H9 (cell line): Measurements from ENCODE around the gene LCNL1. TPM values are rescaled to one million over a fixed set of nuclear protein-coding genes. Genes with fewer than 3 reads are reported as not detected.

Source experiments
- DNase-seq: peaks from one replicate; pipeline ENCODE4 v3.0.0-alpha.2; 2017
- H2AFZ ChIP-seq: one replicate; pipeline ENCODE4 v1.6.1; 2013; ENCODE audit warnings: mild to moderate bottlenecking, low read length, control low read depth, moderate library complexity
- H2AK5ac ChIP-seq: 2 replicates; pipeline ENCODE4 v1.6.1; 2013; ENCODE audit warnings: low read length, control low read depth, mixed read lengths; ENCODE audit not compliant: insufficient read length
- H2BK120ac ChIP-seq: one replicate; pipeline ENCODE4 v1.6.1; 2013; ENCODE audit warnings: low read depth, mild to moderate bottlenecking, low read length, control low read depth, inconsistent platforms; ENCODE audit not compliant: poor library complexity, severe bottlenecking
- H2BK12ac ChIP-seq: 2 replicates; pipeline ENCODE4 v1.6.1; 2013; ENCODE audit warnings: low read length, control low read depth, mixed read lengths, low read depth; ENCODE audit not compliant: insufficient read length
- H2BK15ac ChIP-seq: 2 replicates; pipeline ENCODE4 v1.6.1; 2013; ENCODE audit warnings: low read depth, low read length, control low read depth
- H2BK20ac ChIP-seq: one replicate; pipeline ENCODE4 v1.6.1; 2013; ENCODE audit warnings: low read depth, mild to moderate bottlenecking, low read length, control low read depth, inconsistent platforms; ENCODE audit not compliant: poor library complexity, severe bottlenecking
- H2BK5ac ChIP-seq: 2 replicates; pipeline ENCODE4 v1.6.1; 2013; ENCODE audit warnings: low read length, control low read depth, mixed read lengths; ENCODE audit not compliant: insufficient read length
- H3K14ac ChIP-seq: 2 replicates; pipeline ENCODE4 v1.6.1; 2013; ENCODE audit warnings: low read length, control low read depth; ENCODE audit not compliant: insufficient read depth
- H3K18ac ChIP-seq: 2 replicates; pipeline ENCODE4 v1.6.1; 2013; ENCODE audit warnings: low read depth, mild to moderate bottlenecking, mixed read lengths, low read length, control low read depth; ENCODE audit not compliant: insufficient read length
- H3K23ac ChIP-seq: 2 replicates; pipeline ENCODE4 v1.6.1; 2013; ENCODE audit warnings: low read length, control low read depth, mixed read lengths, low read depth; ENCODE audit not compliant: insufficient read length
- H3K23me2 ChIP-seq: 2 replicates; pipeline ENCODE4 v1.6.1; 2013; ENCODE audit warnings: low read depth, mild to moderate bottlenecking, mixed read lengths, low read length, control low read depth; ENCODE audit not compliant: insufficient read length, poor library complexity, severe bottlenecking
- H3K27ac ChIP-seq: 2 replicates; pipeline ENCODE4 v1.5.1; 2013; ENCODE audit warnings: low read length, control low read depth, mixed read lengths, low read depth; ENCODE audit not compliant: insufficient read length
- H3K27me3 ChIP-seq: 2 replicates; pipeline ENCODE4 v1.6.1; 2013; ENCODE audit warnings: low read length, control low read depth, inconsistent platforms; ENCODE audit not compliant: insufficient read depth
- H3K4ac ChIP-seq: 2 replicates; pipeline ENCODE4 v1.6.1; 2013; ENCODE audit warnings: low read depth, mild to moderate bottlenecking, control low read depth, inconsistent platforms, low read length, moderate library complexity
- H3K4me1 ChIP-seq: 2 replicates; pipeline ENCODE4 v1.6.1; 2013; ENCODE audit warnings: low read length, control low read depth, inconsistent platforms; ENCODE audit not compliant: insufficient read depth
- H3K4me2 ChIP-seq: 2 replicates; pipeline ENCODE4 v1.6.1; 2013; ENCODE audit warnings: low read length, control low read depth, mixed read lengths; ENCODE audit not compliant: insufficient read length, insufficient read depth
- H3K56ac ChIP-seq: 2 replicates; pipeline ENCODE4 v1.6.1; 2013; ENCODE audit warnings: low read depth, mild to moderate bottlenecking, mixed read lengths, low read length, control low read depth; ENCODE audit not compliant: insufficient read length
- H3K79me1 ChIP-seq: 2 replicates; pipeline ENCODE4 v1.6.1; 2013; ENCODE audit warnings: low read depth, mild to moderate bottlenecking, moderate library complexity, low read length, control low read depth, inconsistent platforms; ENCODE audit not compliant: insufficient read depth, poor library complexity, severe bottlenecking
- H3K79me2 ChIP-seq: 2 replicates; pipeline ENCODE4 v1.6.1; 2013; ENCODE audit warnings: low read length, control low read depth, inconsistent platforms; ENCODE audit not compliant: insufficient read depth
- H3K9ac ChIP-seq: 2 replicates; pipeline ENCODE4 v1.6.1; 2013; ENCODE audit warnings: low read length, control low read depth, mixed read lengths; ENCODE audit not compliant: insufficient read length; ENCODE audit errors: extremely low read depth
- H3K9me3 ChIP-seq: one replicate; pipeline ENCODE4 v1.6.1; 2013; ENCODE audit warnings: low read depth, low read length, inconsistent platforms; ENCODE audit not compliant: control insufficient read depth
- H3T11ph ChIP-seq: one replicate; pipeline ENCODE4 v1.6.1; 2013; ENCODE audit warnings: mild to moderate bottlenecking, low read length, control low read depth, inconsistent platforms
- H4K20me1 ChIP-seq: one replicate; pipeline ENCODE4 v1.6.1; 2013; ENCODE audit not compliant: control insufficient read depth, insufficient read length, insufficient read depth
- H4K5ac ChIP-seq: 2 replicates; pipeline ENCODE4 v1.6.1; 2013; ENCODE audit warnings: low read depth, mild to moderate bottlenecking, mixed read lengths, low read length, control low read depth; ENCODE audit not compliant: insufficient read length
- H4K8ac ChIP-seq: replicated peaks from 2 replicates; pipeline ENCODE4 v1.6.1; 2013; ENCODE audit warnings: low read length, control low read depth, mixed read lengths, low read depth; ENCODE audit not compliant: insufficient read length
- H4K91ac ChIP-seq: 2 replicates; pipeline ENCODE4 v1.6.1; 2013; ENCODE audit warnings: low read depth, mild to moderate bottlenecking, moderate library complexity, mixed read lengths, low read length, control low read depth; ENCODE audit not compliant: insufficient read length
- H3K27ac Mint-ChIP-seq, 3 experiments: 2 replicates in 2 of 3; 3 replicates in 1 of 3; pipeline ENCODE4 v1.8.0; 2020 to 2021; ENCODE audit warnings: mixed read lengths in 3 of 3, mild to moderate bottlenecking in 1 of 3, moderate library complexity in 1 of 3
- H3K27me3 Mint-ChIP-seq: 2 replicates; pipeline ENCODE4 v1.8.0; 2021; ENCODE audit warnings: low read depth, mild to moderate bottlenecking, moderate library complexity, mixed read lengths
- H3K36me3 Mint-ChIP-seq, 3 experiments: 2 replicates in 2 of 3; 3 replicates in 1 of 3; pipeline ENCODE4 v1.8.0; 2020 to 2021; ENCODE audit warnings: low read depth in 3 of 3, mixed read lengths in 3 of 3; ENCODE audit not compliant: insufficient read depth in 1 of 3
- H3K4me1 Mint-ChIP-seq, 2 experiments: 2 replicates each; pipeline ENCODE4 v1.8.0; 2020; ENCODE audit warnings: mixed read lengths in 2 of 2
- H3K4me3 Mint-ChIP-seq, 2 experiments: 2 replicates in 1 of 2; 3 replicates in 1 of 2; pipeline ENCODE4 v1.8.0; 2020 to 2021; ENCODE audit warnings: mild to moderate bottlenecking in 2 of 2, mixed read lengths in 2 of 2, moderate library complexity in 1 of 2
- H3K9me3 Mint-ChIP-seq, 2 experiments: 2 replicates in 1 of 2; 3 replicates in 1 of 2; pipeline ENCODE4 v1.8.0; 2020; ENCODE audit warnings: mild to moderate bottlenecking in 2 of 2, mixed read lengths in 2 of 2, moderate library complexity in 1 of 2
- WGBS: extraction: QIAGEN DNeasy Blood & Tissue Kit; methylation state at CpG from one replicate; pipeline ENCODE4 v1.1.7; 2013; ENCODE audit warnings: missing lambda C conversion rate, low lambda C conversion rate, mixed read lengths; ENCODE audit not compliant: insufficient read length; ENCODE audit errors: extremely low coverage; 5-methylcytosine and 5-hydroxymethylcytosine counted together
- total RNA-seq: library from RNA; stranded (reverse); gene quantifications from 2 replicates; pipeline ENCODE4 v1.2.1, GENCODE V29; 2021
- TF ChIP-seq, protein P1 (sequence below): fragments of 200-600 bp; sonication (generic); conservative IDR thresholded peaks from 3 replicates; pipeline ENCODE4 v1.8.0; 2021; ENCODE audit warnings: antibody characterized with exemption, mild to moderate bottlenecking

LCNL1 gene
- total RNA-seq, 1 experiment from 2014 or later, result 0.20 TPM

- H2BK5ac ChIP-seq, result no peak overlapping the region
- WGBS, result no CpG with 5 or more reads among the region's 17 CpGs
- Mint-ChIP-seq H3K36me3 (no peaks in the 10 kb centered on the region), H3K4me1 (peaks cover 7 to 12% of the 10 kb centered on the region in 2 experiments), H3K27ac (no peak overlapping the region), H3K9me3 (no peaks in the 10 kb centered on the region), H3K27me3 (peaks cover 16% of the 10 kb centered on the region), H3K4me3 (no peak overlapping the region)
- H3K14ac ChIP-seq, result 0 out of 2 replicates have a peak overlapping the region, but pooled peaks have one; percentile 16
- H2AFZ ChIP-seq, result no peak overlapping the region
- no peak overlapping the region for H3K23ac ChIP-seq
- H3K27me3 ChIP-seq, result no peaks in the 10 kb centered on the region
- no peak overlapping the region for H4K8ac ChIP-seq
- H3K56ac ChIP-seq, result no peak overlapping the region
- H2BK12ac ChIP-seq, result no peak overlapping the region
- H3K9me3 ChIP-seq, result no peaks in the 10 kb centered on the region
- H2AK5ac ChIP-seq, result no peak overlapping the region
- peaks cover 2% of the 10 kb centered on the region; the same call in 1 of the 2 replicates for H3K4me1 ChIP-seq
- no peak for DNase-seq
- no peaks in the 10 kb centered on the region for H3K23me2 ChIP-seq
- TF ChIP-seq, protein P1, sequence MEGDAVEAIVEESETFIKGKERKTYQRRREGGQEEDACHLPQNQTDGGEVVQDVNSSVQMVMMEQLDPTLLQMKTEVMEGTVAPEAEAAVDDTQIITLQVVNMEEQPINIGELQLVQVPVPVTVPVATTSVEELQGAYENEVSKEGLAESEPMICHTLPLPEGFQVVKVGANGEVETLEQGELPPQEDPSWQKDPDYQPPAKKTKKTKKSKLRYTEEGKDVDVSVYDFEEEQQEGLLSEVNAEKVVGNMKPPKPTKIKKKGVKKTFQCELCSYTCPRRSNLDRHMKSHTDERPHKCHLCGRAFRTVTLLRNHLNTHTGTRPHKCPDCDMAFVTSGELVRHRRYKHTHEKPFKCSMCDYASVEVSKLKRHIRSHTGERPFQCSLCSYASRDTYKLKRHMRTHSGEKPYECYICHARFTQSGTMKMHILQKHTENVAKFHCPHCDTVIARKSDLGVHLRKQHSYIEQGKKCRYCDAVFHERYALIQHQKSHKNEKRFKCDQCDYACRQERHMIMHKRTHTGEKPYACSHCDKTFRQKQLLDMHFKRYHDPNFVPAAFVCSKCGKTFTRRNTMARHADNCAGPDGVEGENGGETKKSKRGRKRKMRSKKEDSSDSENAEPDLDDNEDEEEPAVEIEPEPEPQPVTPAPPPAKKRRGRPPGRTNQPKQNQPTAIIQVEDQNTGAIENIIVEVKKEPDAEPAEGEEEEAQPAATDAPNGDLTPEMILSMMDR, result no peak
- no peaks in the 10 kb centered on the region for H3K79me1 ChIP-seq
- no peak overlapping the region for H3T11ph ChIP-seq
- no peak overlapping the region for H3K9ac ChIP-seq
- H3K18ac ChIP-seq, result no peak overlapping the region
- no peak overlapping the region for H4K91ac ChIP-seq
- no peak overlapping the region for H2BK120ac ChIP-seq
- no peak overlapping the region for H3K27ac ChIP-seq
- H3K4ac ChIP-seq, result no peak overlapping the region
- no peaks in the 10 kb centered on the region for H4K20me1 ChIP-seq
- H3K79me2 ChIP-seq, result no peaks in the 10 kb centered on the region
- no peak overlapping the region for H2BK20ac ChIP-seq
- H3K4me2 ChIP-seq, result no peak overlapping the region
- H2BK15ac ChIP-seq, result no peak overlapping the region
- no peak overlapping the region for H4K5ac ChIP-seq
Measured at GRCh38 chr9:136969150-136969549, 13.6 kb upstream of the LCNL1 start.
